Measurements from ENCODE around the gene AURKAIP1. TPM values are rescaled to one million over a fixed set of nuclear protein-coding genes. Genes with fewer than 3 reads are reported as not detected.

AURKAIP1 gene
- total and polyA plus RNA-seq, 9 of the 15 experiments (the other 6 are each of a cell fraction or from before 2014, with no cell fraction given): 7.8 to 478 (median 92.0) TPM

DNA sequence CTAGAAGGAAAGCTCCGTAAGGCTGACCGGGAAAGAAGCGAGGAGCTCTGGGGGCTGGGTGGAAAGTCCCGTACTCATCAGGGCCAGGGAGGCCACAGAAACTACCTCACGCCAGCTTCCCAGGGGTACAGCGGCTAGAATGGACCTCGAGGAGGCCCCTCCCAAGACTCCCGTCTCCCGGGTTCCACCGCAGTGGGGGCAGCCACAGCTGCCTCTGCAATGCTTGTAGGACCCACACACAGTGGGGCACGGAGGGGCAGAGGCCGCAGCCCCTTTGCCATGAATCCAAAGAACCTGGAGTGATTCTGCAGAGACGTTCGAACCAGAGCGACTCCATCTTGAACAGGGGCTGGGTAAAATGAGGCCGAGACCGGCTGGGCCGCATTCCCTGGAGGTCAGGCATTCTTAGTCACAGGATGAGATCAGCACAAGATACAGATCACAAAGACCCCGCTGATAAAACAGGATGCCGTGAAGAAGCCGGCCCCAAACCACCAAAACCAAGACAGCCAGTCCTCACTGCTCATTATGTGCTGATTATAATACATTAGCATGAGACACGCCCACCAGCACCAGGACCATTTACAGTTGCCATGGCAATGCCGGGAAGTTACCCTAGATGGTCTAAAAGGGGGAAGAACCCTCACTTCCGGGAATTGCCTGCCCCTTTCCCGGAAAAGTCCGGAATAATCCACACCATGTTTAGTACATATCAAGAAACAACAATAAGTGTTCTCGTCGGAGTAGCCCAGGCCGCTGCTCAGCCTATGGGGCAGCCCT lies 47.6 kb upstream of the AURKAIP1 start (continued):
- TF ChIP-seq ILK (tag; IDR thresholded peaks at IDR 0.05; ENCODE audit: borderline replicate concordance, low read depth) (no peak), ARID2 (IDR thresholded peaks at IDR 0.05) (no peak), CUX1 (CRISPR knock-in tag; IDR thresholded peaks at IDR 0.05) (no peak), RB1 (IDR thresholded peaks at IDR 0.05; ENCODE audit: low read depth) (no peak), NFE2L1 (tag; IDR thresholded peaks at IDR 0.05; ENCODE audit: borderline replicate concordance, low read depth) (no peak), PRPF4 (IDR thresholded peaks at IDR 0.05; ENCODE audit: insufficient read depth, low read depth, low read length, poor library complexity, severe bottlenecking) (no peak), TOE1 (IDR thresholded peaks at IDR 0.05; ENCODE audit: borderline replicate concordance) (no peak), TOE1 (CRISPR knock-in tag; IDR thresholded peaks at IDR 0.05; ENCODE audit: borderline replicate concordance, low read depth) (no peak), ZNF3 (CRISPR knock-in tag; IDR thresholded peaks at IDR 0.05) (no peak), ZC3H4 (CRISPR knock-in tag; IDR thresholded peaks at IDR 0.05; ENCODE audit: borderline replicate concordance) (no peak), DIDO1 (tag; IDR thresholded peaks at IDR 0.05; ENCODE audit: low read depth) (0 out of 2 replicates have a peak, but pooled peaks have one; percentile 40), OTX1 (CRISPR knock-in tag; IDR thresholded peaks at IDR 0.05) (no peak)
- TF ChIP-seq, protein P1, sequence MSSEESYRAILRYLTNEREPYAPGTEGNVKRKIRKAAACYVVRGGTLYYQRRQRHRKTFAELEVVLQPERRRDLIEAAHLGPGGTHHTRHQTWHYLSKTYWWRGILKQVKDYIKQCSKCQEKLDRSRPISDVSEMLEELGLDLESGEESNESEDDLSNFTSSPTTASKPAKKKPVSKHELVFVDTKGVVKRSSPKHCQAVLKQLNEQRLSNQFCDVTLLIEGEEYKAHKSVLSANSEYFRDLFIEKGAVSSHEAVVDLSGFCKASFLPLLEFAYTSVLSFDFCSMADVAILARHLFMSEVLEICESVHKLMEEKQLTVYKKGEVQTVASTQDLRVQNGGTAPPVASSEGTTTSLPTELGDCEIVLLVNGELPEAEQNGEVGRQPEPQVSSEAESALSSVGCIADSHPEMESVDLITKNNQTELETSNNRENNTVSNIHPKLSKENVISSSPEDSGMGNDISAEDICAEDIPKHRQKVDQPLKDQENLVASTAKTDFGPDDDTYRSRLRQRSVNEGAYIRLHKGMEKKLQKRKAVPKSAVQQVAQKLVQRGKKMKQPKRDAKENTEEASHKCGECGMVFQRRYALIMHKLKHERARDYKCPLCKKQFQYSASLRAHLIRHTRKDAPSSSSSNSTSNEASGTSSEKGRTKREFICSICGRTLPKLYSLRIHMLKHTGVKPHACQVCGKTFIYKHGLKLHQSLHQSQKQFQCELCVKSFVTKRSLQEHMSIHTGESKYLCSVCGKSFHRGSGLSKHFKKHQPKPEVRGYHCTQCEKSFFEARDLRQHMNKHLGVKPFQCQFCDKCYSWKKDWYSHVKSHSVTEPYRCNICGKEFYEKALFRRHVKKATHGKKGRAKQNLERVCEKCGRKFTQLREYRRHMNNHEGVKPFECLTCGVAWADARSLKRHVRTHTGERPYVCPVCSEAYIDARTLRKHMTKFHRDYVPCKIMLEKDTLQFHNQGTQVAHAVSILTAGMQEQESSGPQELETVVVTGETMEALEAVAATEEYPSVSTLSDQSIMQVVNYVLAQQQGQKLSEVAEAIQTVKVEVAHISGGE (CRISPR knock-in tag; IDR thresholded peaks at IDR 0.05): no peak
- TF ChIP-seq, protein P2, sequence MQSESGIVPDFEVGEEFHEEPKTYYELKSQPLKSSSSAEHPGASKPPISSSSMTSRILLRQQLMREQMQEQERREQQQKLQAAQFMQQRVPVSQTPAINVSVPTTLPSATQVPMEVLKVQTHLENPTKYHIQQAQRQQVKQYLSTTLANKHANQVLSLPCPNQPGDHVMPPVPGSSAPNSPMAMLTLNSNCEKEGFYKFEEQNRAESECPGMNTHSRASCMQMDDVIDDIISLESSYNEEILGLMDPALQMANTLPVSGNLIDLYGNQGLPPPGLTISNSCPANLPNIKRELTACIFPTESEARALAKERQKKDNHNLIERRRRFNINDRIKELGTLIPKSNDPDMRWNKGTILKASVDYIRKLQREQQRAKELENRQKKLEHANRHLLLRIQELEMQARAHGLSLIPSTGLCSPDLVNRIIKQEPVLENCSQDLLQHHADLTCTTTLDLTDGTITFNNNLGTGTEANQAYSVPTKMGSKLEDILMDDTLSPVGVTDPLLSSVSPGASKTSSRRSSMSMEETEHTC (IDR thresholded peaks at IDR 0.05): no peak
- TF ChIP-seq, protein P3, sequence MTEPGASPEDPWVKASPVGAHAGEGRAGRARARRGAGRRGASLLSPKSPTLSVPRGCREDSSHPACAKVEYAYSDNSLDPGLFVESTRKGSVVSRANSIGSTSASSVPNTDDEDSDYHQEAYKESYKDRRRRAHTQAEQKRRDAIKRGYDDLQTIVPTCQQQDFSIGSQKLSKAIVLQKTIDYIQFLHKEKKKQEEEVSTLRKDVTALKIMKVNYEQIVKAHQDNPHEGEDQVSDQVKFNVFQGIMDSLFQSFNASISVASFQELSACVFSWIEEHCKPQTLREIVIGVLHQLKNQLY (CRISPR knock-in tag; conservative IDR thresholded peaks at IDR 0.05): no peak

All from K562 (cell line).